Epithelial cell of umbilical artery (primary cell): Measurements from ENCODE around the gene ARHGAP42. TPM values are rescaled to one million over a fixed set of nuclear protein-coding genes. Genes with fewer than 3 reads are reported as not detected.

Source experiments
- total RNA-seq: library from RNA; depleted of rRNA; stranded (reverse); fragments of >200 nt; gene quantifications from 2 replicates; pipeline ENCODE4 v1.2.3, GENCODE V29; 2014

Gene ARHGAP42, protein sequence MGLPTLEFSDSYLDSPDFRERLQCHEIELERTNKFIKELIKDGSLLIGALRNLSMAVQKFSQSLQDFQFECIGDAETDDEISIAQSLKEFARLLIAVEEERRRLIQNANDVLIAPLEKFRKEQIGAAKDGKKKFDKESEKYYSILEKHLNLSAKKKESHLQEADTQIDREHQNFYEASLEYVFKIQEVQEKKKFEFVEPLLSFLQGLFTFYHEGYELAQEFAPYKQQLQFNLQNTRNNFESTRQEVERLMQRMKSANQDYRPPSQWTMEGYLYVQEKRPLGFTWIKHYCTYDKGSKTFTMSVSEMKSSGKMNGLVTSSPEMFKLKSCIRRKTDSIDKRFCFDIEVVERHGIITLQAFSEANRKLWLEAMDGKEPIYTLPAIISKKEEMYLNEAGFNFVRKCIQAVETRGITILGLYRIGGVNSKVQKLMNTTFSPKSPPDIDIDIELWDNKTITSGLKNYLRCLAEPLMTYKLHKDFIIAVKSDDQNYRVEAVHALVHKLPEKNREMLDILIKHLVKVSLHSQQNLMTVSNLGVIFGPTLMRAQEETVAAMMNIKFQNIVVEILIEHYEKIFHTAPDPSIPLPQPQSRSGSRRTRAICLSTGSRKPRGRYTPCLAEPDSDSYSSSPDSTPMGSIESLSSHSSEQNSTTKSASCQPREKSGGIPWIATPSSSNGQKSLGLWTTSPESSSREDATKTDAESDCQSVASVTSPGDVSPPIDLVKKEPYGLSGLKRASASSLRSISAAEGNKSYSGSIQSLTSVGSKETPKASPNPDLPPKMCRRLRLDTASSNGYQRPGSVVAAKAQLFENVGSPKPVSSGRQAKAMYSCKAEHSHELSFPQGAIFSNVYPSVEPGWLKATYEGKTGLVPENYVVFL
- 1.8 and 2.3 TPM in 2 replicates for total RNA-seq

GRCh38 chr11:100687054-100687629 lies at the start of gene ARHGAP42:
ARHGAP42 (plus strand) TSS chr11:100687288; CDS start chr11:100687679, 391 bp downstream.

